Measurements from ENCODE around the gene HYCC1.

DNA sequence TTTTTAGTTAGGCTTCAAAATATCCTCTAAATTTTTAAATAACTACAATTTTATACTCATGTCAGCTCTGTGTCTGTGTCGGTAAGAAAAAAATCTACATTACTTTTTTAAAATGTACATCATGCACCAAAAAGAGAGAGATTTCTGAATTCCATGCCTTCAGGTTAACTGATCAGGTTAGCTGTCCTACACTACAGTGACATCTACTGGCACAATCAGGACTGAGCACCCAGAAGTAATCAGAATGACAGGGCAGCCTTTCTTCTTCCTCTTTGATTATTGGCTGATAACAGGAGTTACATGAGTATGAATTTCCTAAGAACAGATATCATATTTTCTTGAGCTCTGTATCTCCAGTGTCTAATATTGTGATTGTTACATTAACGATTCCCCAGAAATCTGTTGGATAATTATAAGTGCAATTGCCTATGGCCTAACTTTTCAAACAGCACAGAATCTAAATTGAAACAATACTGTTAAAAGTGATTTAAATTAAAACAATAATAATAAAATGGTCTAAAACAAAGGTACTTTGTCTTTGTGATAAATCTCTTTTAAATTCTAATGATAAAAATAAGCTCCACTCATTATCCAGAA, 41.8 kb upstream of the HYCC1 start:
- TF ChIP-seq, protein P1, sequence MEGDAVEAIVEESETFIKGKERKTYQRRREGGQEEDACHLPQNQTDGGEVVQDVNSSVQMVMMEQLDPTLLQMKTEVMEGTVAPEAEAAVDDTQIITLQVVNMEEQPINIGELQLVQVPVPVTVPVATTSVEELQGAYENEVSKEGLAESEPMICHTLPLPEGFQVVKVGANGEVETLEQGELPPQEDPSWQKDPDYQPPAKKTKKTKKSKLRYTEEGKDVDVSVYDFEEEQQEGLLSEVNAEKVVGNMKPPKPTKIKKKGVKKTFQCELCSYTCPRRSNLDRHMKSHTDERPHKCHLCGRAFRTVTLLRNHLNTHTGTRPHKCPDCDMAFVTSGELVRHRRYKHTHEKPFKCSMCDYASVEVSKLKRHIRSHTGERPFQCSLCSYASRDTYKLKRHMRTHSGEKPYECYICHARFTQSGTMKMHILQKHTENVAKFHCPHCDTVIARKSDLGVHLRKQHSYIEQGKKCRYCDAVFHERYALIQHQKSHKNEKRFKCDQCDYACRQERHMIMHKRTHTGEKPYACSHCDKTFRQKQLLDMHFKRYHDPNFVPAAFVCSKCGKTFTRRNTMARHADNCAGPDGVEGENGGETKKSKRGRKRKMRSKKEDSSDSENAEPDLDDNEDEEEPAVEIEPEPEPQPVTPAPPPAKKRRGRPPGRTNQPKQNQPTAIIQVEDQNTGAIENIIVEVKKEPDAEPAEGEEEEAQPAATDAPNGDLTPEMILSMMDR (IDR thresholded peaks at IDR 0.05; ENCODE audit: low read depth, low read length, poor library complexity, severe bottlenecking) = peak; percentile 98
- TF ChIP-seq EZH2phosphoT487 (IDR thresholded peaks at IDR 0.05; ENCODE audit: borderline replicate concordance, low read length) = no peak

Measured in DOHH2 (cell line).